ENCODE measurements around the gene FARP2.
"Not testable (repeated sequence)": the region's sequence is repeated elsewhere in the genome, so short reads cannot be mapped to it uniquely, and the experiment has no call there.

FARP2 gene

DNA sequence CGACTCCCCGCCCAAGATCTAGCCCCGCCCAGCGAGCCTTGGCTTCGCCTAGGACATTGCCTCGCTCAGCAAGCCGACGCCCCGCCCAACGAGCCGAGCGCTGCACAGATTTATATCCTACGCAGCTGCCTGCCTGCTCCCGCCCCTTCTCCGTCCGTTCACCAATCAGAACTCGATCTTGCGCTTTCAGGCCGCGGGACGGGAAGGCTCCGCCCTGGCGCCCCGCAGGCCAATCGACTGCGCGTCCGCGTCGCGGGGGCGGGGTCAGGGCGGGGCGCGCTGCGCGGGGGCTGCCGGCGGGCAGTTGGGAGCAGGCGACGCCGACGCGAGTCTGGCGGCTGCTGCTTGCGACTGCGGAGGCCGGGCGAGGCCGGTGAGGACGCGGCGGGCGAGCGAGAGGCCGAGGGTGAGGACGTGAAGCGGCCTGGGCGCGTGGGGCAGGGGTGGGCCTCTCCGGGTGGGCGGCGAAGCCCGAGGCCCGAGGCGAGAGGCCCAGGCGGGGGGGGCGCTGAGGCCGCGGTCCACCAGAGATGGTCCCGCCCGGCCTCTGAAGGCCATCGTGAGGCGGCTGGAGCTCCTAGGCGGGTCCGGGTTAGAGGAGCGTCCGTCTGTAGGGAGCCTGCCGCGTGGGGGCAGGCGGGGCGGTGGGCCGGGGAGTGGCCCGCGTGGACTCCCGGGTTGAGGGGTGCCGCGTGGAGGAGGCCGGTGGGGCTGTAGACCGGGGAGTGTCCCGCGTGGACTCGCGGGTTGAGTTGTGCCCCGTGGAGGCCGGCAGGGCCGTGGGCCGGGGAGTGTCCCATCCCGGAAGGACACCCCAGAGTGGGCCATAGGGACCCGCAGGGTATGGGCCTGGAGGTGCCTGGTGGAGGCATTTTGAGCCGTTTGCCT, at the start of gene FARP2:
FARP2 (plus strand) TSS at position 303 of the 888 bp plus-strand sequence. CDS start 16,823 bp downstream, outside the sequence.
- DNase-seq (ENCODE audit: low read depth), result peak; percentile 99

DNA sequence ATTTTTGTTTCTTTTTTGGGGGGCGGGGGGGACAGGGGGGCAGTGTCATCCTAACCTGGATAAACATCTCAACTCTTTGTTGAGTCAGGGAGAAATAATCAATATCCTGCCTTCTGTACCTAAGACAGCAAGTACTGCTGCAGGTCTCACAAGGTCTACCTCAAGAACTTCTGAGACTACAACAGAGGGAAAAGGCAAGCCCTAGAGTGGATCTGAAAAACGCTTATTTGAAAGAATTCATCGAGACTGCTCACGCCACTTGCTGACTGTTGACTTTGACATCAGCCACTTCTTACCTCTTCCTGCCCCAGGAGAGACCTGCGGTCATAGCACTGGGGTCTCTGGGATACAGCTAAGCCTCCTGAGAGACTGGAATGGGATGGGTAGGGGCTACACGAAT, 49.0 kb upstream of the FARP2 start:
- no peak for DNase-seq (ENCODE audit: low read depth)

GRCh38 chr2:241308267-241308666, 47.8 kb upstream of the FARP2 start:
- DNase-seq (ENCODE audit: low read depth), result peak; percentile 16

DNA sequence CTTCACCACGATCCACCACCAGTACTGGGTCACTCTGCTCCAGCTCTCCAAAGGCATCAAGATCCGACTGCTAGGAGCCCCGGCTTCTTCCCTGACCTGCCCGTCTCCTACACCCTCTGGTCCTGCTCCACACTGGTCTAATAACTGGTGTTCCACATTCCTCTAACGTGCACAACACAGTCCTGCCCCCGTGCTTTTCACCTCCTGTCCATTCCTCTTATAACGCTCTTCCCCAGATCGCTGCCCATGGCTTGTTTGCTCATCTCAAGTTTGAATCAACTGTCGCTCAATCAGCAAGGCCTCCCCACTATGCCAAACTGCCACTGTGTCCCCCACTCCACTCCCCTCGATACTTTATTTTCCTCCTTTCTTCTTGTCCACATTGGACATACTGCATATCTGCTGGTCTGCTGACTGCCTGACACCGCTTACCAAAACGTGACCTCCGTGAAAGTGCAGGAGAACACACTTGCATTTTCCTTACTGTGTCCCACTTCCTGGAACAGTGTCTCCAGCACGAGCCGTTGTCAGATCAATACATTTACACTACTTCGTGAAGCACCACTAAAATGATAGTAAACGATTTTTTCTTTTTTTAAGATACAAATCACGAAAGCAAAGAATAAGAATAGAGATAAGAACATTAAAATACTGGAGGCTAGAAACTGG, 47.1 kb upstream of the FARP2 start:
- DNase-seq (ENCODE audit: low read depth), result no peak

DNA sequence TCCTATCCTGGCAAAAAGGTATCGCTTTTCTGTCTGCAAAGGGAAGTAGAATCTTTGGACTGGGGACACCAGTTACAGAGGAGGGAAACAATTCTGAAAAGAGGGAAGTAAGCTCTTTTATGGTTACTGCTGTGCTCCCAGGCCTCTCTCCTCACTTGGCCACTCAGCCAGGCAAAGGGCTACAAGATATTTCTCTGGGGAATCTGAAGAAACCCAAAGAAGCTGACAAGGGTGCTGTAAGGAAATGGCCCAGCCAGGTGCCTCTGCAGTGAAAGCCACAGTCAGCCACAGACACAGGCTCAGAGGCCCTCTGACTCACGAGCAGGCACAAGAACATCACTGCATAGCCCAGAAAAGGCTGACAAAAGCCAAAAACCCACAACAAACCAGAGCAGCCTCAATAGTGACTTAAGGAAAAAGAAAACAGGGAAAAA, 46.4 kb upstream of the FARP2 start:
- no peak for DNase-seq (ENCODE audit: low read depth)

DNA sequence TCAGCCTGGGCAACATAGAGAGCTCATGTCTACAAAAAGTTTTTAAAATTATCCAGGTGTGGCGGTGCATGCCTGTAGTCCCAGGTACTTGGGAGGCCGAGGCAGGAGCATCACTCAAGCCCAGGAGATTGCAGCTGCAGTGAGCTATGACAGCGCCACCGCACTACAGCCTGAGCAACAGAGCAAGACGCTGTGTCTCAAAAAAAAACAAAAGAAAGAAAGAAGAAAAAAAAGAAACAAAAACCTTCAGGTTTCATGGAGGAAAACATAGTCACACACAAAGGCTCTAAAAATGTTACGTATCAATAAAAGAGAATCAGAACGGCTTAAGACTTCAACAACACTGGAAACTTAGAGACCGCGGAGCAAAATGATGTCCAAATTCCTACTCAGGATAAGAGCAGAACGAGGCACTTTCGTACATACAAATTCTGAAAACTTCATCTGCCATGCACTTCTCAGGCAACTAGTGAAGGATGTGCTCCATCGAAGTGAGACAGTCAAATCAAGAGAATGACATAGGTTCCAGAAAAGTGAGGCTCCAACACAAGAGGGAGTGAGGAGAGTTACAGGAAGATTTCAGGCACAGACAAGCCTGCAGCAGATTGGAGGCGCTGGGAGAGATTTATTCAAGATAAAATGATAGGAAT, 45.0 kb upstream of the FARP2 start:
- DNase-seq (ENCODE audit: low read depth), result no peak

DNA sequence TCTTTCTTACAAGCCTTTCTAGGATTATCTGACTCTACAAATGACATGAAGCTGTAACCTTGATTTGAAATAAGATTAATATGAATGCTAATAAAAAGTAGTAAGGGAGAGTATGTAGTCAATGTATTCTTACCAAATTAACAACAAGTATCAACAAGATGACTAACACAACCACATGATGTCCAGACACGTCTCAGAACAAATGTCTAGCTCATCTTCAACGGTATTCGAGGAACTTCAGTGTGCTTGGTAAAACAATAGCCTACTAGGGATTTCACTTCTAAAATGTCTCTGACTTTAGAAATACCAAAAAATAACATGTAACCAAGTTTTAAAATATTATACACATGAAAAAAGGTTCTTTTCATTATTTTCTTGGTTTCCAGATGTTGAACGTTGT, 44.0 kb upstream of the FARP2 start:
- DNase-seq (ENCODE audit: low read depth), result peak; percentile 38

- no peak for DNase-seq (ENCODE audit: low read depth)
These were observed 42.5 kb upstream of the FARP2 start for GRCh38 chr2:241313543-241314095.

DNA sequence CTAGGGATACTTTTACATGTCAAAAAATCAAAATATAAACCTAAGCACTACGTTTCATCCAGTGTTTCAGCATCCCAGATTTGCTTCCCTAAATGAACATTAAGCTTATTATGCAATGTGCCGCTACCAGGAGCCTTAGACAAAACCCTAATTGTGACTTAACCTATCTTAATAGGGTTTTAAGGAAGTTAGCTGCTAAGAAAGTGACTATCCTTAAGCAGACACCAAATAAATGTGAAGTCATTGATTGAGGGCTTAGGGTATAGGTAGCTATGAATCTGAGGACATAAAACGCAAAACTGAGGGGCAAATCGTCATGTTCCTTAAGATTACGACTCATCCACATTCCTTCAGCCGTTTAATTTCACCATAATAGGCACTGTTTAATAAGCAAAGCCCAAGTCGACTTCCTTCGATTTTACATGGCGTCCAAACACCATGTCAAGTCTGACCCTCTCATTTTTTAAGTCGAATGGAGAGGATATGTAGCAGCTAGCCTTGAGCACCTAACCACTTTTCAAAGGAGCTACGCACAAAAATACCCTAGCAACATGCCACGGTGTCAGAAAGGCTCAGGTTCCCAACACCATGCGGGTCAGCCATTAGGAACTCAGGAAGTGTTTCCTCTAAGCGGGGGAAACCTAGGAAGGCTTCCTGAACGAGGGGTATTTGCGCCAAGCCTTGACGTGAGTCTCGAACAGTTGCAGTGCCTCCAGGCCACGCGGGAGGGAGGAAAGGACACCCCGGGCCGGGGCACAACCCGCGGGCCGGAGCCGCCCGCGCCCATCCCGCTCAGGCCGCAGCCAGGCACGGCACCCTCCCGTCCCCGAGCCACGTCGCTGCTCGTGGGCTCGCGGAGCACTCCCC, 41.6 kb upstream of the FARP2 start:
- DNase-seq (ENCODE audit: low read depth), result peak; percentile 55

GRCh38 chr2:241315093-241315878, 40.8 kb upstream of the FARP2 start, which contains the start of gene HDLBP:
TSS of gene HDLBP (minus strand) at chr2:241315672. CDS start at chr2:241266869, 48,803 bp downstream.
- peak; percentile 99 for DNase-seq (ENCODE audit: low read depth)

GRCh38 chr2:241315879-241316631, 40.0 kb upstream of the FARP2 start, which contains the start of gene SEPTIN2:
TSS of gene SEPTIN2 (plus strand) at chr2:241315925. CDS start at chr2:241324233, 8,308 bp downstream.
- peak; percentile 53 for DNase-seq (ENCODE audit: low read depth)

- no peak for DNase-seq (ENCODE audit: low read depth)
These were observed 39.3 kb upstream of the FARP2 start for GRCh38 chr2:241316825-241317224.

- no peak for DNase-seq (ENCODE audit: low read depth)
These were observed 38.7 kb upstream of the FARP2 start for GRCh38 chr2:241317391-241317790.

DNA sequence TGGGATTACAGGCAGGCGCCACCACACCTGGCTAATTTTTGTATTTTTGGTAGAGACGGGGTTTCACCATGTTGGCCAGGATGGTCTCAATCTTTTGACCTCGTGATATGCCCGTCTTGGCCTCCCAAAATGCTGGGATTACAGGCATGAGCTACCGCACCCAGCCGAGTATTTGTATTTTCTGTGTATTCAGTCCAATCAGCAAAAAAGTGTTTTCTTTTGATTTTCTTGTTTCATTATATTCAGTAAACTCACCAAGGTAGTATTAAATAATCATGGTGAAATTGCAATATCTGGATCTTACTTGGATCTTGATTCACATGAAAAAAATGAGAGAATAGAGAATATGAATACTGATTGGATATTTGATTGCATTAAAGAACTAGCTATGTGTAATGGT, 37.3 kb upstream of the FARP2 start:
- not testable (repeated sequence) for DNase-seq (ENCODE audit: low read depth)

DNA sequence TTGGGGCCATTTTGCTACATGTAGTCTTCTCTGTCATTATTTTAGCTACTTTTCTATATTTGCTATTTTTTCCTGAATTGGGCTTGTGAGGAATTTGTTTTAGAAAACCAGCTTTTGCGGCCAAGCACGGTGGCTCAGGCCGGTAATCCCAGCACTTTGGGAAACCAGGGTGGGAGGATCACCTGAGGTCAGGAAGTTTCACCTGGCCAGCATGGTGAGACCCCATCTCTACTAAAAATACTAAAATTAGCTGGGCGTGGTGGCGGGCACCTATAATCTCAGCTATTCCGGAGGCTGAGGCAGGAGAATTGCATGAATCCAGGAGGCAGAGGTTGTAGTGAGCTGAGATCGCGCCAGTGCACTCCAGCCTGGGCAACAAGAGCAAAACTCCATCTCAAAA, 35.7 kb upstream of the FARP2 start:
- DNase-seq (ENCODE audit: low read depth), result no peak

GRCh38 chr2:241321033-241321432, 35.1 kb upstream of the FARP2 start:
- DNase-seq (ENCODE audit: low read depth), result no peak

- DNase-seq (ENCODE audit: low read depth), result no peak
These were observed 34.2 kb upstream of the FARP2 start for GRCh38 chr2:241321886-241322285.

DNA sequence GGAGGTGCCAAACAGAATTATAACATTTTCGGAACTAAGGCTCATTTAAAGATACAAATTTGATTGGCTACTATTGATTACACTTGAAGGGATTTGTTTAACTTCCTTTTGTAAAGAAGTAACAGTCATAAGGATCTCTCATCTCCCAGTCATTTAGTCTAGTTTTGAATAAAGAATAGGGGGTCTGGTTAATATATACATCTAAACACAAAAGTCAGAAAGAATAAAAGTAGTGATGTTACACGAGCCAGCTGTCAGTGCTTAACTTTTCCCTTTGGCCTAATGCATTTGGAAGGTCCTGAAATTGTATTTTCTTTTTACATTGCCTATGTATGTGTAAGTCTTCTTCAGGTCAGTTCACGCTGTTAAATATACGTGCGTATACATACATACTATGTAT, 32.3 kb upstream of the FARP2 start:
- no peak for DNase-seq (ENCODE audit: low read depth)

DNA sequence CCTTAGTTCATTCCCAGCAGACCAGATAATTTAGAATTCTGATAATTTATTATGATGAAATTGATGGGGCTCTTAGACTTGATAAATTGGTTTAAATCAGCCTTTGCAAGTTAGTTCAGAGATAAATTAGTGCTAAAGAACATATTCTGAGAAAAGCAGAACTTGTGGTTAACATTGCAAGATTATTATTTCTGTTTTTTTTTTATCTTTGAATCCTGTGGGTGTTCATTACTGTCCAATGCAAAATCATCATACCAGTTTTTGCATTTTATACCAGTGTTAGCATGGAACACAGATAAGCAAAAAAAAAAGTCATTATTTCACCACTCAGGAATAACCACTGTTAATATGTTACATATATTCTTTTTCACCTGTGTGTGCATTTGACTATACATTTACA, 31.3 kb upstream of the FARP2 start:
- DNase-seq (ENCODE audit: low read depth), result no peak

DNA sequence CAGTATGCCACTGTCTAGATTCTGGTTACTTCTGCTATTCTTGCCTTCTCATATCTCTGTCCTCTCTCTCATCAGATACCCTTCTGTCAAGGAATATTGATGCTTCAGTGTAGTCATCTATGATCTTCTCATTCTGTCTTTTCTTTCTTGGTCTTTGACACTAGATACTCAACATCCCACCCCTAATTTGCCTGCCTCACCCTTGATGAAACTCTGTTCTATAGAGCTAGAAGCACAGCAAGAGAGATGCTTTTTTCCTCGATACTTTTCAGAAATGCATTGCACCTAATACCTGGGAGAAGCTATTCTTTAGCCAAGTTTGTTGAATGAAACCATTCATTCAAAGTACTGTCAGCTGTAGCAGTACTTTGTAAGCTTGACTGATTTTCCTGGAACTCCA, 30.8 kb upstream of the FARP2 start:
- DNase-seq (ENCODE audit: low read depth), result no peak

All from fibroblast of gingiva (primary cell).